NT2/D1 (cell line): ENCODE measurements around the gene CRIP3.

ENCODE experiments used
- SUZ12 ChIP-seq: IDR thresholded peaks from 2 replicates; pipeline ENCODE4 v1.6.1; 2011; ENCODE audit not compliant: insufficient read length, insufficient read depth; ENCODE audit errors: extremely low read depth
- YY1 ChIP-seq: IDR thresholded peaks from 2 replicates; pipeline ENCODE4 v1.6.1; 2011; ENCODE audit not compliant: insufficient read length, insufficient read depth
- ZNF274 ChIP-seq: IDR thresholded peaks from 2 replicates; pipeline ENCODE4 v1.6.1; 2011; ENCODE audit warnings: mild to moderate bottlenecking, low read depth, low read length

DNA sequence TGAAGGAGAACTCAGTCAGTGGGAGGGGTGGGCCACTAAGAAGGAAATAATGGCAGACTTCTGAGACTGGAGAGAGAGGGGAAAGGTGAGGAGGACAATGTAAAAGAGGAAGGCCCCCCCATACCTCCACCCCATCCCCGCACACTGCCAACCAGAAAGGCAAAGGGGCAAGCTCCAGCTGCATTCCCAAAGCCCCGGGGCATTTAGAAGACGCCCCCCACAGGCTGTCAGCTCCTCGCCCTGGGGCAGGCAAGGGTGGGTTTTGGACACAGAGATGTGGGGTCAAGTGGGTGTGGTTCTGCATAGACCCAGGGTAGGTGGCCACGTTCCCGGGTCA lies 31.4 kb downstream of the CRIP3 start:
- TF ChIP-seq YY1 (no peak), ZNF274 (no peak), SUZ12 (no peak)
